Effector CD8-positive, alpha-beta T cell (primary cell): ENCODE measurements around the gene ARHGEF3.

ENCODE experiments used
- DNase-seq: peaks from one replicate; lab custom pipeline; 2025; lab: John Stamatoyannopoulos, UW

ARHGEF3 gene

GRCh38 chr3:56823421-56823926 is 21.7 kb upstream of the ARHGEF3 start:
- no peak for DNase-seq

GRCh38 chr3:56822501-56822900 is 20.8 kb upstream of the ARHGEF3 start:
- no peak for DNase-seq

DNA sequence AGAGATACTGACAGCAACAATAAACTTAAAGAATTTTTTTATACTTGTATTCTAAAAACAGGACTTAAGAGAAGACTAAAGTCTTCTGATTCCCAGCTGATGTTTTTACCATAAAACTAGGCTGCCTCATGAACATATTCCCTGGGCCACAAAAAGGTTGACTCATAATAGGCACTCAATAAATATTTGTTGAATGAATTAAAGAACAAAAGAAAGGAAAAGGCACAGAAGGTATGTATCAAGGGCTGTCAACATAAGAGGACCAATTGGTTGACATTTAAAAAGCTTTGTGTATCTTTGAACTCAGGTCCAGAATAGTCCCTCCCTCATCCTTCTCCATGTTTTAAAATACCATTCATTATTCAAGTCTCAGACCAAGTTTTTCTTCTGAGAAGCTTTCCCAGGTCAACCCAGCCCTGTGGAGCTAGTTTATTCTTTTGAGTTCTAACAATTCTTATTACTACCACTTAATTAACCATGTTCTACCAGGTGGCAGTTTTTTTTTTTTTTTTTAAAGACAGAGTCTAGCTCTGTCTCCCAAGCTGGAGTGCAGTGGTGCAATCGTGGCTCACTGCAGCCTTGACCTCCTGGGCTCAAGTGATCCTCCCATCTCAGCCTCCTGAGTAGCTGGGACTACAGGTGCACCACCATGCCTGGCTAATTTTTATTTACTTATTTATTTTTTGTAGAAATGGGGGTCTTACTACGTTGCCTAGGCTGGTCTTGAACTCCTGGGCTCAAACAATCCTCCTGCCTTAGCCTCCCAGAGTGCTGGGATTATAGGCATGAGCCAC is 17.5 kb upstream of the ARHGEF3 start:
- no peak for DNase-seq

DNA sequence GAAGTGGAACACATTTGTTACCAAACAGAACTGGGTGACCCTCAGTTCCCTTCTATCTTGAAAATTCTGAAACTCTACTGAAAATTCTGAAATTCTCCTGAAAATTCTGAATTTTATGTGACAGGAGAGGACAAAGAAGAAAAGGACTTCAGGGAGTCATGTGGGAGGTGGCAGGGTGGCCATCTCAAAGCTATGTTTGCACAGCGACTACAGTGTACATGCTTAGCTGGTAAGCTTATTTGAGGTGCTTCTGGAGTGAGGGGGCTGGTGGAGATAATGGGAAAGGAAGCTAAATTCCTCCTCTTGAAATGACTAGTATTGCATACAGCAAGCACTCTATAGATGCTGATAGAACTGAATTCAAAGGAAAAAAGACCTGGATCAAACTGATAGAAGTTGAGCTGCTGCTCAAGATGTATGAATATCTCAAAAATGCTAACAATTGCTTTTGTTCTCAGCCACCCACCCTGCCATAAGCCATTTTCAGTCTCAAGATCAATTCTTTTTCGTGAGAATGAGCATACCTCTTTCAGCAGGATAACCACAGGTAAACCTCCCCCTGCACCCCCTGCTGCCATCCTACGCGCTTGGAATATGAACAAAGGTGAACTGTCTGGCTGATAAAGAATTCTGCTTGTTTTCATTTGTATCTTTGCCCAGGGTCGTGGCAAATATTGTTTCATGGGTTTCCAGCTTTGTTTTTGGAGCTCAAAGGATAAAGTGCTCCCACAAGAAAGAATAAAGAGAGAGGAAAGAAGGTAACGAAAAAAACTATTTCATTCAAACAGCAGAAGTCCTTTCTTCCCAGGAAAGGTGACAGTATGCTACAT is 16.6 kb upstream of the ARHGEF3 start:
- DNase-seq: no peak

- no peak for DNase-seq
Measured at GRCh38 chr3:56817646-56818045, 15.9 kb upstream of the ARHGEF3 start.

- DNase-seq: no peak
Measured at GRCh38 chr3:56816061-56816460, 14.3 kb upstream of the ARHGEF3 start.

- DNase-seq: no peak
Measured at GRCh38 chr3:56815589-56815988, 13.8 kb upstream of the ARHGEF3 start.

DNA sequence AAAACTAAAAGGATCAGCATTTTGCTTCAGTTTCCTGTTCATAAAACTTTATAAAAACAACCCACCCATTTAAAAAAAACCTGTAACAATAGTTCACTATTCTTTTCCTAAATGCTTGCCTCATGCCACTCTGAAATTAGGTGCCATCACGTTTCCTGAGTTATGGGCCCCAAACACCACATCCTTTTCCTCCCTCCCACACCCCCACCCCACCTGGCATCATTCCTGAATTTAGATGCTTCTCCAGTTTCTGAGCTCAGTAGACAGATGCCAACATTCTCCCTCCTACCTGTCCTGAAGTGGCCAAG is 11.9 kb upstream of the ARHGEF3 start:
- DNase-seq: no peak

DNA sequence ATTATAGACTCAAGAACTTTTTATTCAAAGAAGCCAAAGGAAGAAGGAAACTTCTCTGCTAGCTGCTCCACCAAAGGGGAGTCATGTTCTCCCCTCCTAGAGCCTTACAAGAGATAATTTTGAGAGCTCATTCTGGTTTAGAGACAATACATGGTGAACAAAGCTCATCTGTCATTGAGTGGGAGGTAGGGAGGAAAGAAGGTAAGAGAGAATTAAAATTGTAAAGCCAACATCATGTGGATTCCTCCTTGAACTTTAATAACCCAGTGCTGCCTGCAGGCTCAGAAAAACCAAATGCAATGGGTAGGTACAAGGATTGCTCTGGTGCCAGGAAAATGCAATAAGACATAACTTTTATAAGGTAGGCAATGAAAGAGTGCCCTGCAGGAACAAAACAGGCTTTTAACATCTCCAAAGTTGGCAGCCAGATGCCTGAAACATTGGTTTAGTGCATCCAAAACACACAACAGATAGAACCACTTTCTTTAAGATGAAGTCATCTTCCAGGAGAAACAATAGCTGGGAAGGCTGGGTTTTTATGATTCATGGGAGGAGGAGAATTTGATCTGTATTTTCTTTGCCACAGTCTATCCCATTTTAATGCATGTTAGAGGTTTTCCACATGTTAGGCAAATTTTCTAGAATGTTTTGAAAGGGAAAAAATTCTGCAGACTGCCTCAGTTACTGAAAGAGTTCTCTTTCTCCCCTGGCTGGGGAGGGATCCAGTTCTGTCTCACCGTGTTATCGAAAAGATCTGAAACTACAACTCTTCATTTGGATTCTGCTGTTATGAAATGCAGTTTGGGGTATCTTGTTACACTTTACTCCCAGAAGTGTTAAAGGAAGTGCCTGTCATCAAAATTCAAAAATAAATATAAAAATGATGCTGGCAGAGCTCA is 11.3 kb upstream of the ARHGEF3 start:
- no peak for DNase-seq

DNA sequence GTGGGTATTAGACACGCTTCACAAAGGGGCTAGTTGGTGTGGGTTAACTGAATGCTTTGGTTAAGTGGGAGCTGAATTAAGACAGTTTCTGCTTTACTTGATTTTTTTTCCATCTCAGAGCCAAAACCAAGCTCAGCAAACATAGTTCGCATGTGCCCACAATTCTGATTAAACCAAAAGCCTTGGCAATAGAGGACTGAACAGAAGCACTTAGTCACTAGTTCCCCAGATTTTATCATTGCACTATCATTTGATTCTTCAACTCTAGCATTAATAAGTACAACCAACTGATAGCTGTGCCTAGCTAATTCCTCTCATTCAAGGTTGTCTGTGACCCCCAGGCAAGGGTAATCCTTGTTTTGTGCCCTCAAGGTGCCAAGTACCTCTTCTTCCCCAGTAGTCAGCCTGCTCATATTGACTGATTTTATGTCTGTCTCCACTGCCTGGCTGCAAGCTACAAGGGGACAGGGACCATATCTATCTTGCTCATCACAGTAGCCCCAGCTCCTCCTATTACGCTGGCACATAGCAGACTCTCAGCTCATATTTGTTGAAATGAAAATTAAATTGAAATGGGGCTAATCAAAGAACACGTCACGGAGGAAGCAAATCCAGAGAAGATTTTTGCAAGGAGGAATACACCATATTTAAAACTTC is 9.9 kb upstream of the ARHGEF3 start:
- no peak for DNase-seq

DNA sequence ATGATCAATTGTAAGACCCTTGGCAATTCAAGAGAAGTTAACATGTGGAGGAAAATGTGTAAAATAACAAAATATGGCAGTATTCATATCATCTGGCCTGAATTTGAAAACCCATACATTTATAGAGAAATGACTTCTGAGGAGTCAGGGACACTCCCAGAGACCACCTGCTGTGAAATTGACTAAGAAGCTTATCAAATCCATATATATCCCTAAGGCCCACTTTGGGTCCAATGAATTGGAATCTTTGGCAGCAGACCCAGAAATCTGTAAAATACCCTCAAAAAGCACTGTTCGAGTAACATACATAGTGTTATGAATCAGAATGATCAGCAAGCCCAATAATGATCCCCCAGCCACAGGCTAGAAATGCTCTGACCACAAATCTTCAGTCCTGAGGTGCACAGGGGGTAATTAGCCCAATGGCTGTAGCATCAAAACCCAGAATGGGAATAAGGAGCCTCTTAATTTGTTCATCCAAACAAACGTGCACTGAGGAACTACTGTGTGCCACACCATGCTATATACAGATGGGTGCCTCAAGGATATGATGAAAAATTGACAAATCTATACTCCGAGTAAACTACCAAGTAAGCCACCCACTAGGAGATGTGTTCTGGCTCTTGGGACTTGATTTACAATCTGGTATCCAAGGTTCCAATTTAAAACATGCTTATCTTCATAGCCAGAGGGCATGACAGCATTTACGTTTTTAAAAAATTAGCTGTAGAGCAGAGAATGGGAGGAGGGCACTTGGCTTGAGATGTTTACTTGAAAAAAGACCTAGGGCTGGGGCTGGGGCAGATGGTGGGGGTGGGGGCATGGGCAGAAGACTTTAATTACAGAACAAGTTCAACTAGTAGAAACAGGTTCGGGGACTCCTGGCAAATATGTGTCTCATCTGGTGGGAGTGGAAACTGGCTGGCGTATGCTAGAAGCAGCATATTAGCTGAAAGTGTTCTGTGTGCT is 9.1 kb upstream of the ARHGEF3 start:
- DNase-seq: no peak

DNA sequence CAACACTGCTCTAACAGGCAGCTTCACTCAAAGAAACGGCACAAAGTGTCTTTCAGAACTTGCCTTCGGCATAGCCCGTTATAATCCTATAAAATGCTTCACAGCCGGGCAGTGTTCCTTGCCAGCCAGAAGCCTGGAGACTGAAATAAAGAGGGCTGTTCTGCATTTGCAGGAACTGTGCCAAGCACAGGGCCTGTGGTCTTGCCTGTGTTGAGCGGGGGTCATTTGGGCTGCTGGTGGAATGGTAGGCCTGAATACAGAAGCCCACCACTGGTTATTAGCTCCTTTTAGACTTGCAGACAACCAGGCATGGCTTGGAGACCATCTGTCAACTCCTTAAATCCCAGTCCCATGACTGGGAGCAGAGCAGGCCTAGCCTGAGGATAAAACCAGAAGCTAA is 4.7 kb upstream of the ARHGEF3 start:
- DNase-seq: no peak

GRCh38 chr3:56802790-56803189 is 1.0 kb upstream of the ARHGEF3 start:
- no peak for DNase-seq

DNA sequence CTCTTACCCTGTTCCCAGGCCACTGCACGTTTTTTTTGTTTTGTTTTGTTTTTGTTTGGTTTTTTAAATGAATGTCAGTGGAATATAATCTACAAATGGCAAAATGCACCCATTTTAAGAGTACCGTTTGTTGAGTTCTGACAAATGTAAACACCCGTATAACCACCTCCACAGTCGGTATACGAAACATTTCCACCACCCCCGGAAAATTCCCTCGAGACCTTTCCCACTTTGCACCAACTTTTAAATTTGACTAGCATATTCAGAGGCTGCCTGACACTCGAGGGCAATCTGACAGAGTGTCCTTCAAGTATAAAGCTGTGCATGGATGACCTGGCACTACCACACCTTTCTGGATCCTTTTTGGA is 613 bp upstream of the ARHGEF3 start:
- DNase-seq: no peak

- DNase-seq: peak; percentile 12
Measured at GRCh38 chr3:56800832-56801661, 702 bp downstream of the ARHGEF3 start.

GRCh38 chr3:56800130-56800831 is 1.5 kb downstream of the ARHGEF3 start:
- DNase-seq: peak; percentile 55

- DNase-seq: no peak
Measured at GRCh38 chr3:56799251-56799882, 2.4 kb downstream of the ARHGEF3 start.

DNA sequence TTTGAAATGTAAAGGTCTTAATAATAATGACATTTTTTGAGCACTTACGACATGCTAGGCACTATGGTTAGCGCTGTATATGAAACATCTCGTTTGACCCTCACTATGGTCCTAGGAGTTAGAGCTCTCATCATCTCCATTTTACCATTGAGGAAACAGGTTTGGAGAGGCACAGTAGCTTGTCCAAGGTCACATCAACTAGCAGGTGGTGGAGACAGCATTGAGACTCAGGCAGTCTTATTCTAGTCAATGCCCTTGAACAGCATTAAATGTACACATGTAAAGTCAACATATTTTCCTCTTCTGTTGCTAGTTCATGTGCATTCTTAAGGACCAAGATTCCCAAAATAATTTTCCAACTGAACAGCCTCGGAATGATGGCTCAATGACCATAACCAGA is 4.8 kb downstream of the ARHGEF3 start:
- DNase-seq: no peak
